Transverse colon (tissue), 4 donors: ENCODE results near the gene RUNX3. TPM values are rescaled to one million over a fixed set of nuclear protein-coding genes. Genes with fewer than 3 reads are reported as not detected.

ENCODE experiments used
- DNase-seq: peaks from one replicate; pipeline ENCODE4 v3.0.0-alpha.2; 2019
- H3K27ac ChIP-seq, 4 donors: fragments of 200-600 bp; sonication (generic); 2 replicates each; pipeline ENCODE4 v1.5.1; 2016 to 2018; ENCODE audit warnings: inconsistent platforms in 4 of 4
- H3K27me3 ChIP-seq: fragments of 200-600 bp; sonication (generic); 2 replicates; pipeline ENCODE4 v1.5.1; 2017; ENCODE audit warnings: inconsistent platforms
- H3K36me3 ChIP-seq, 4 donors: fragments of 200-600 bp; sonication (generic); 2 replicates each; pipeline ENCODE4 v1.5.1; 2017 to 2019; ENCODE audit warnings: inconsistent platforms in 4 of 4
- H3K4me1 ChIP-seq, 4 donors: fragments of 200-600 bp; sonication (generic); 2 replicates each; pipeline ENCODE4 v1.5.1; 2017 to 2020; ENCODE audit warnings: inconsistent platforms in 4 of 4
- H3K4me3 ChIP-seq, 4 donors: fragments of 200-600 bp; sonication (generic); 1 replicate in 1 of 4; 2 replicates in 3 of 4; pipeline versions ENCODE4 v1.5.1 to v1.6.1; 2017 to 2019; ENCODE audit warnings: inconsistent platforms in 4 of 4
- H3K9me3 ChIP-seq, 2 donors: fragments of 200-600 bp; sonication (generic); 2 replicates each; pipeline ENCODE4 v1.5.1; 2017 to 2019; ENCODE audit warnings: inconsistent platforms in 2 of 2
- EP300 ChIP-seq: sonication (generic); formaldehyde crosslinking; IDR thresholded peaks from one replicate; pipeline ENCODE4 v1.6.1; 2017; ENCODE audit warnings: antibody characterized with exemption, low read depth
- POLR2A ChIP-seq: fragments of 450-650 bp; IDR thresholded peaks from one replicate; pipeline ENCODE4 v1.6.1; 2016; ENCODE audit warnings: antibody characterized with exemption, mild to moderate bottlenecking, moderate library complexity
- POLR2AphosphoS5 ChIP-seq, 3 donors: sonication (generic); formaldehyde crosslinking; IDR thresholded peaks; one replicate each; pipeline ENCODE4 v1.6.1; 2016; ENCODE audit warnings: antibody characterized with exemption in 3 of 3
- WGBS, 2 donors: methylation state at CpG; one replicate each; pipeline ENCODE4 v1.1.5; 2018; ENCODE audit warnings: low coverage in 1 of 2; 5-methylcytosine and 5-hydroxymethylcytosine counted together
- in situ Hi-C, 4 donors: fragments of 200-750 bp; cut with MboI; loops; one replicate each; pipeline versions ENCODE4 v1.15.0 to v1.15.1; 2017; ENCODE audit warnings: low sequenced_read_pairs in 3 of 4, low pct_ligation_motif_present in 1 of 4, low pct_unique_long_range_greater_than_20kb in 1 of 4
- intact Hi-C: fragments of 100-400 bp; cut with DNase I; formaldehyde crosslinking; loops from one replicate; pipeline ENCODE4 v1.15.1; 2023; ENCODE audit warnings: low total_unique reads
- total RNA-seq, 4 donors: library from RNA; depleted of rRNA; stranded (reverse); fragments of >200 nt; gene quantifications; one replicate each; pipeline ENCODE4 v1.1.0, GENCODE V29; 2016
- TF ChIP-seq, protein P1 (sequence below), 5 experiments: fragments of 200-600 bp in 3 of 5; fragments of 450-650 bp in 2 of 5; sonication (generic) in 3 of 5; IDR thresholded peaks; 1 replicate in 2 of 5; 2 replicates in 3 of 5; pipeline ENCODE4 v1.5.1; 2016 to 2017; ENCODE audit warnings: antibody characterized with exemption in 5 of 5, inconsistent platforms in 3 of 5, mild to moderate bottlenecking in 2 of 5, moderate library complexity in 1 of 5

RUNX3 gene
- total RNA-seq, 4 donors from 2014 or later: 1.5 to 4.8 (median 3.4) TPM

DNA sequence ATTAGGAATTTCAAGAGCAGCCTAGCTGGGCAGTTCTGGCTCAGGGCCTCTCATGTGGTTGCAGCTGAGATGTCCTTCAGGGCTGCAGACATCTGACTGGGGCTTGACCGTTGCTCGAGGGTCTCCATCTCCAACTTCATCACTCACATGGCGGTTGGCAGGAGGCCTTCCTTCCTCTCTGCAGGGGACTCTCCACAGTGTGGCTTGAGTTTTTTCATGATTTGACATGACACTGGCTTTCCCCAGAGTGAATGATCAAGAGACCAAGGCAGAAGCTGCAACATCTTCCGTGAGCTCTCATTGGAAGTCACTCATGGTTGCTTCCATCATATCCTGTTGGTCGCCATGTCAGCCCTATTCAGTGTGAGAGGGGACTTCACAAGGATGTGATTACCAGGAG lies 74.6 kb downstream of the RUNX3 start:
- Histone ChIP-seq H3K4me3 (no peak overlapping the region), H3K9me3 (no peaks in the 10 kb centered on the region), H3K27me3 (no peaks in the 10 kb centered on the region), H3K27ac (no peak overlapping the region), H3K36me3 (no peaks in the 10 kb centered on the region), H3K4me1 (no peaks in the 10 kb centered on the region)
- TF ChIP-seq, protein P1, sequence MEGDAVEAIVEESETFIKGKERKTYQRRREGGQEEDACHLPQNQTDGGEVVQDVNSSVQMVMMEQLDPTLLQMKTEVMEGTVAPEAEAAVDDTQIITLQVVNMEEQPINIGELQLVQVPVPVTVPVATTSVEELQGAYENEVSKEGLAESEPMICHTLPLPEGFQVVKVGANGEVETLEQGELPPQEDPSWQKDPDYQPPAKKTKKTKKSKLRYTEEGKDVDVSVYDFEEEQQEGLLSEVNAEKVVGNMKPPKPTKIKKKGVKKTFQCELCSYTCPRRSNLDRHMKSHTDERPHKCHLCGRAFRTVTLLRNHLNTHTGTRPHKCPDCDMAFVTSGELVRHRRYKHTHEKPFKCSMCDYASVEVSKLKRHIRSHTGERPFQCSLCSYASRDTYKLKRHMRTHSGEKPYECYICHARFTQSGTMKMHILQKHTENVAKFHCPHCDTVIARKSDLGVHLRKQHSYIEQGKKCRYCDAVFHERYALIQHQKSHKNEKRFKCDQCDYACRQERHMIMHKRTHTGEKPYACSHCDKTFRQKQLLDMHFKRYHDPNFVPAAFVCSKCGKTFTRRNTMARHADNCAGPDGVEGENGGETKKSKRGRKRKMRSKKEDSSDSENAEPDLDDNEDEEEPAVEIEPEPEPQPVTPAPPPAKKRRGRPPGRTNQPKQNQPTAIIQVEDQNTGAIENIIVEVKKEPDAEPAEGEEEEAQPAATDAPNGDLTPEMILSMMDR (IDR thresholded peaks at IDR 0.05): no peak
- TF ChIP-seq POLR2A: no peak
- TF ChIP-seq EP300: no peak
- no peak for TF ChIP-seq POLR2AphosphoS5 (IDR thresholded peaks at IDR 0.05)
- 52 to 70% methylated on average over 2 to 5 of the region's 5 CpGs for WGBS, 2 donors
- in situ Hi-C loops (loop anchor here in 3 of 4 donors (10.0 kb wide), 3 partner anchors 49 to 249 kb away; no protein-coding TSS in a partner anchor), intact Hi-C loops (no loop called here)
- DNase-seq: no peak

DNA sequence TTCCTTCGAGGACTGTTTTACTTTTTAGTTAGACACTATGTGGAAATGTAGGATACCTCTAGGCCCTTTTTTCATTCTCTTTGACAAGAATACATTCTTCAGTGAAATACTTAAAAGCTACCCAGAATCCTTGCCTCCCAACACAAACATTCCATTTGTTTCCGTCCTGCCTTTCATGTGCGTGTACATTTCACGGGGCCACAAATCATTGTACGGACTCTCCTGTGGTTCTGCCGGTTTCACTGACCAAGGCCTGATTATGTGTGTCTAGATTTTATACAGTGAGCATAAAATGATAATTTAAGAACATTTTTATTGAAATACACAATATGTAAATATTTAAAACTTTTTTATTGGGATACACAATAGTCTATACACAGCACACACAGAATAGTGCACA lies 76.4 kb downstream of the RUNX3 start:
- Histone ChIP-seq H3K27me3 (no peaks in the 10 kb centered on the region), H3K27ac (no peak overlapping the region), H3K4me3 (no peak overlapping the region), H3K4me1 (peaks cover 0 to 8% (median 3%) of the 10 kb centered on the region in 4 donors), H3K9me3 (no peaks in the 10 kb centered on the region), H3K36me3 (no peaks in the 10 kb centered on the region)
- intact Hi-C loops (no loop called here), in situ Hi-C loops (loop anchor here in 3 of 4 donors (10.0 kb wide), 3 partner anchors 51 to 251 kb away; no protein-coding TSS in a partner anchor)
- no peak for DNase-seq
- WGBS, 2 donors: 65 to 82% methylated on average over 4 to 6 of the region's 6 CpGs
- TF ChIP-seq EP300 (no peak), POLR2A (no peak), POLR2AphosphoS5 (IDR thresholded peaks at IDR 0.05) (no peak)
- TF ChIP-seq, protein P1 (IDR thresholded peaks at IDR 0.05): no peak

DNA sequence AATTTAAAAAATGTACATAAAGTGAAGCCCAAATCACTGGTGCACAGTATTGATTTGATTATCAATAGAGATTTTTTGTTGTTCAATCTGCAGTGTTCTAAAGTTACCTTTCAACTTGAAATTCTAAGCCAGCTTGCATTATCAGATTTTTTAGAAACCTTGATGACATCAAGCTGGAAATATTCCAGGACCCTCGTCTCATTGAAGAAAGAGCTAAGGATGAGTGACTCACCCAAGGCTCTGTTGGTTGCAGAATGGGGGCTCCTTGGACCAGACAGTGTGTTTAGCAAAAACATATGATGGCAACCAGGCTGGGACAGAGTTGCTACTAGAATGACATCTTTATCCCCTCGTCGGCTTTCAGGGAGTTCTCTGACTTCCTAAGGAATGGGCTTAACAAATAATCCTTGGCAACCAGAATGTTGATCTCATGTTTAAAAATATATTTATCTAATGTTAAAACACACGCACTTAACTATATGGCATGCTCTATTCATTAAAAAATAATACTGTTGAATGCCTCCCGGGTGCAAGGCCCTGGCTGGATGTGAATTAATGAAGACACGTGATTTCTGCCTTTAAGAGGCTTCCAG lies 79.7 kb downstream of the RUNX3 start:
- intact Hi-C loops (no loop called here), in situ Hi-C loops (loop anchor here in 3 of 4 donors (10.0 kb wide), 3 partner anchors 54 to 254 kb away; no protein-coding TSS in a partner anchor)
- H3K27me3 ChIP-seq: no peaks in the 10 kb centered on the region
- peaks cover 0 to 18% (median 9%) of the 10 kb centered on the region in 4 donors for H3K4me1 ChIP-seq
- H3K36me3 ChIP-seq: no peaks in the 10 kb centered on the region
- TF ChIP-seq POLR2A: no peak
- no peak for TF ChIP-seq POLR2AphosphoS5 (IDR thresholded peaks at IDR 0.05)
- no peak for TF ChIP-seq EP300
- TF ChIP-seq, protein P1 (IDR thresholded peaks at IDR 0.05): no peak
- H3K27ac ChIP-seq: no peak overlapping the region
- H3K4me3 ChIP-seq: no peak overlapping the region
- H3K9me3 ChIP-seq: no peaks in the 10 kb centered on the region
- no peak for DNase-seq
- 70 to 73% methylated on average over 4 to 6 of the region's 6 CpGs for WGBS, 2 donors

DNA sequence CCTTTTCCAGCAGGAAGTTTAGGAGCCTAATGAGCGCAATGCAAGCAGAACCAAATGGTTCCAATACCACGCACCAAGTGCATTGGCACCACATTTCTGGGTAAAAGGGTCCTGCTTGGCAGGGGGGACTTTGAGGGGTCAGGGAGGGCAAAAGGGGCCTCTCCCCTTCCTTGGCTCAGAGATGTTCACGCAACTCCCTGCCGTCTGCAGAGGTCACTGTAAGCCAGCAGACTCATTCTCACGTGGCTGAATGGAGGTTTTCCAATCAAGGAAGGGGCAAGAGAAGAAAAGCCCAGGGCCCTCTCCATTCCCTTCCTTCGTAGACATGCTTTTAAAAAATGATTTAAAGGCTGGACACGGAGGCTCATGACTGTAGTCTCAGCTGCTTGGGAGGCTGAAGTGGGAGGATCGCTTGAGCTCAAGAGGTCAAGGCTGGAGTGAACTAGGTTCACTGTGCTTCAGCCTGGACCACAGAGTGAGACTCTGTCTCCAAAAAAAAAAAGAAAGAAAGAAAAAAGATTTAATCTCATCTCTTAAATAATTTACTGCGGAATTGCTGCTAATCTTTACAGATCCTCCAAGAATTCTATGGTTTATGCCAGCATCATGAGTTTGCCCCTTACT lies 80.3 kb downstream of the RUNX3 start:
- H3K4me1 ChIP-seq: peaks cover 0 to 18% (median 9%) of the 10 kb centered on the region in 4 donors
- no peak overlapping the region for H3K4me3 ChIP-seq
- no peaks in the 10 kb centered on the region for H3K9me3 ChIP-seq
- no peak for TF ChIP-seq POLR2AphosphoS5 (IDR thresholded peaks at IDR 0.05)
- TF ChIP-seq, protein P1 (IDR thresholded peaks at IDR 0.05): peak in 2 of 5 experiments; percentile 31 to 46
- 38 to 87% methylated on average over 3 to 9 of the region's 9 CpGs for WGBS, 2 donors
- in situ Hi-C loops: loop anchor here in 3 of 4 donors (5.0 to 10.0 kb wide), 5 partner anchors 55 to 358 kb away; no protein-coding TSS in a partner anchor
- H3K36me3 ChIP-seq: no peaks in the 10 kb centered on the region
- intact Hi-C loops: loop anchor here (5.0 kb wide), 1 partner anchor 358 kb away; no protein-coding TSS in a partner anchor
- no peaks in the 10 kb centered on the region for H3K27me3 ChIP-seq
- H3K27ac ChIP-seq: no peak overlapping the region
- DNase-seq: peak; percentile 42
